Smooth muscle cell (in vitro differentiated cells): Measurements from ENCODE around the gene WWOX. TPM values are rescaled to one million over a fixed set of nuclear protein-coding genes. Genes with fewer than 3 reads are reported as not detected.

Experiments
- DNase-seq: peaks from one replicate; lab custom pipeline; 2025; ENCODE audit not compliant: unreplicated experiment; lab: John Stamatoyannopoulos, UW
- H2AFZ ChIP-seq: fragments of 200-600 bp; sonication (generic); 2 replicates; pipeline ENCODE4 v1.6.0; 2016; ENCODE audit warnings: antibody characterized with exemption, low read depth, mild to moderate bottlenecking
- H3F3A ChIP-seq: fragments of 200-600 bp; sonication (generic); 2 replicates; pipeline ENCODE4 v1.6.0; 2017; ENCODE audit warnings: antibody characterized with exemption, low read depth
- H3K27ac ChIP-seq: fragments of 200-600 bp; sonication (generic); 2 replicates; pipeline ENCODE4 v1.5.1; 2016; ENCODE audit warnings: low read depth, mild to moderate bottlenecking
- H3K27me3 ChIP-seq: fragments of 200-600 bp; sonication (generic); 2 replicates; pipeline ENCODE4 v1.6.1; 2016; ENCODE audit warnings: low read depth, mild to moderate bottlenecking
- H3K36me3 ChIP-seq: fragments of 200-600 bp; sonication (generic); 2 replicates; pipeline ENCODE4 v1.5.1; 2016; ENCODE audit warnings: low read depth
- H3K4me1 ChIP-seq: fragments of 200-600 bp; sonication (generic); 2 replicates; pipeline ENCODE4 v1.5.1; 2016; ENCODE audit warnings: low read depth
- H3K4me2 ChIP-seq: fragments of 200-600 bp; sonication (generic); 2 replicates; pipeline ENCODE4 v1.6.0; 2016; ENCODE audit warnings: mild to moderate bottlenecking
- H3K4me3 ChIP-seq: fragments of 200-600 bp; sonication (generic); 2 replicates; pipeline ENCODE4 v1.5.1; 2016; ENCODE audit warnings: mild to moderate bottlenecking
- H3K79me2 ChIP-seq: fragments of 200-600 bp; sonication (generic); 2 replicates; pipeline ENCODE4 v1.6.0; 2016; ENCODE audit warnings: low read depth, mild to moderate bottlenecking
- H3K9ac ChIP-seq: fragments of 200-600 bp; sonication (generic); 2 replicates; pipeline ENCODE4 v1.6.0; 2016; ENCODE audit warnings: low read depth
- H3K9me3 ChIP-seq: fragments of 200-600 bp; sonication (generic); replicated peaks from 2 replicates; pipeline ENCODE4 v1.5.1; 2016; ENCODE audit warnings: low read depth
- H4K20me1 ChIP-seq: fragments of 200-600 bp; sonication (generic); 2 replicates; pipeline ENCODE4 v1.6.0; 2016; ENCODE audit warnings: low read depth
- CTCF ChIP-seq: fragments of 200-600 bp; sonication (generic); IDR thresholded peaks from 2 replicates; pipeline ENCODE4 v1.5.1; 2017; ENCODE audit warnings: borderline replicate concordance, mild to moderate bottlenecking, antibody characterized with exemption; ENCODE audit not compliant: insufficient read depth, poor library complexity, severe bottlenecking
- WGBS: methylation state at CpG from one replicate; pipeline ENCODE4 v1.1.7; 2016; ENCODE audit warnings: low lambda C conversion rate; 5-methylcytosine and 5-hydroxymethylcytosine counted together
- polyA plus RNA-seq: library from polyadenylated mRNA; unstranded; fragments of >200 nt; fragmentation: Nextera tagmentation; extraction: Ambion mirVana; gene quantifications from 2 replicates; pipeline ENCODE4 v1.2.1, GENCODE V29; 2016
- total RNA-seq: library from RNA; depleted of rRNA; stranded (reverse); fragments of >200 nt; gene quantifications from 2 replicates; pipeline ENCODE4 v1.2.3, GENCODE V29; 2014

WWOX gene
- total and polyA plus RNA-seq, 2 experiments from 2014 or later, result 7.5 to 14.0 TPM

- no peaks in the 10 kb centered on the region for H3F3A ChIP-seq
- TF ChIP-seq CTCF, result no peak
- no peak overlapping the region for H2AFZ ChIP-seq
- H3K27me3 ChIP-seq, result peaks cover 6% of the 10 kb centered on the region
- no peak for DNase-seq
- no peak overlapping the region for H3K4me3 ChIP-seq
- no peak overlapping the region for H3K27ac ChIP-seq
- H3K4me2 ChIP-seq, result no peak overlapping the region
- no peaks in the 10 kb centered on the region for H3K9me3 ChIP-seq
- H4K20me1 ChIP-seq, result no peaks in the 10 kb centered on the region
- no peaks in the 10 kb centered on the region for H3K36me3 ChIP-seq
- WGBS, result 70% methylated on average over 8 of the region's 8 CpGs
- no peaks in the 10 kb centered on the region for H3K79me2 ChIP-seq
- no peak overlapping the region for H3K9ac ChIP-seq
- no peaks in the 10 kb centered on the region for H3K4me1 ChIP-seq
These were observed 1094.8 kb downstream of the WWOX start for GRCh38 chr16:79194291-79194690.

GRCh38 chr16:79195938-79196337 lies 1096.5 kb downstream of the WWOX start:
- no peak overlapping the region for H3K4me3 ChIP-seq
- no peak overlapping the region for H2AFZ ChIP-seq
- 93% methylated on average over 4 of the region's 4 CpGs for whole genome bisulfite sequencing
- no peaks in the 10 kb centered on the region for H3F3A ChIP-seq
- peaks cover 6% of the 10 kb centered on the region for H3K27me3 ChIP-seq
- H3K4me1 ChIP-seq, result no peaks in the 10 kb centered on the region
- H3K27ac ChIP-seq, result no peak overlapping the region
- H3K4me2 ChIP-seq, result no peak overlapping the region
- H3K79me2 ChIP-seq, result no peaks in the 10 kb centered on the region
- no peaks in the 10 kb centered on the region for H4K20me1 ChIP-seq
- no peak for TF ChIP-seq CTCF
- no peaks in the 10 kb centered on the region for H3K9me3 ChIP-seq
- no peak for DNase-seq
- no peaks in the 10 kb centered on the region for H3K36me3 ChIP-seq
- H3K9ac ChIP-seq, result no peak overlapping the region

GRCh38 chr16:79201436-79201835 lies 1102.0 kb downstream of the WWOX start:
- DNase-seq, result no peak
- Histone ChIP-seq H3K27me3 (no peaks in the 10 kb centered on the region), H3K4me3 (no peak overlapping the region)

More at GRCh38 chr16:79201436-79201835, 1102.0 kb downstream of the WWOX start:
- no peaks in the 10 kb centered on the region for H3K79me2 ChIP-seq
- H3K9ac ChIP-seq, result no peak overlapping the region
- no peak overlapping the region for H3K27ac ChIP-seq
- no peaks in the 10 kb centered on the region for H4K20me1 ChIP-seq
- H3K9me3 ChIP-seq, result no peaks in the 10 kb centered on the region
- no peak overlapping the region for H3K4me2 ChIP-seq
- WGBS, result 90% methylated on average over 5 of the region's 5 CpGs
- H3K36me3 ChIP-seq, result no peaks in the 10 kb centered on the region
- no peaks in the 10 kb centered on the region for H3K4me1 ChIP-seq
- TF ChIP-seq CTCF, result no peak
- H2AFZ ChIP-seq, result no peak overlapping the region
- no peaks in the 10 kb centered on the region for H3F3A ChIP-seq
